Measurements from ENCODE around the gene ACSS2.
A peak's percentile ranks its signal among the peaks of the same experiment; 100 is the strongest.

DNA sequence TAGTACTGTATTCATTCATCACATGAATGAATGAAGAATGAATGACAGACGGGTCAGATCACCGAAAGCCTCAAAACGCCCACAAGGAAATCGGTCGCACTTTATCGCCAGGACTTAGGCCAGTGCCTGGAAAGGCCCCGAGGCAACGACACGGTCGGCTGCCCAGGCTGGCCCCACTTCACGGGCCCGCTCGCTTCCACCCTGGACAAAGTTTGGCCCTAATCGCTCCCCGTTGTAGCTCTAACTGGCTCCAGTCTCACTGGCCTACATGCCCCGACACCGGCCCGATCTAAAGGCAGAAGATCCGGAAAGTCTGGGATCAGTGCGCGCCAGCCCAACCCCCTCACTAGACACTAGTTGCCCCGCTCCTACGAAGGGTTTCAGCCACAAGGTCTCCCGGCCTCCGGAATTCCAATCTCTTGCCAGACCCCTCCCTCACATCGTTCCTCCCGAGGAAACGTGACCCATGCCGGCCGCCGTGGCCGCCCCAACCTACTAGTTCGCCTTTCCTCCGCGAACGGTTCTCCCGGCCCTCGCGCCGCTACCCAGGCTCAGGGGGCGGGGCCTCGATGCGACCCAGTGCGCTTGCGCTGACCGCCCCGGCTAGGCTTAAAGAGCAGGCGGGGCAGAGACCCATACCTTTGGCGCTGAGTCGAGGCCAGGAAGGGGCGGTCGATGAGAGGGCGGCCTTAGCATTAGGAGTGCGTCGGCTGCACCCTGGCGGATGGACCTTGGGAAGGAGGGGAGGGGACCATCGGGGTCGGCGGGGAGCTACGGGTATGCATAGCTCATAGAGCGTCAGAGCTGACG, 79.0 kb downstream of the ACSS2 start, which contains the start of the genes GSS and MYH7B:
- peak; percentile 61 to 85 (median 64) for TF ChIP-seq CTCF (IDR thresholded peaks at IDR 0.05)
- TF ChIP-seq POLR2AphosphoS5 (IDR thresholded peaks at IDR 0.05) = peak; percentile 95
